Prostate gland (tissue), 2 donors: Measurements from ENCODE around the gene TIMP3.

Experiments used
- POLR2AphosphoS5 ChIP-seq: sonication (generic); formaldehyde crosslinking; IDR thresholded peaks from one replicate; pipeline ENCODE4 v1.6.1; 2017; ENCODE audit warnings: antibody characterized with exemption
- TF ChIP-seq, protein P1 (sequence below), 4 experiments: fragments of 200-600 bp in 2 of 4; fragments of 450-650 bp in 2 of 4; sonication (generic) in 2 of 4; IDR thresholded peaks; 1 replicate in 3 of 4; 2 replicates in 1 of 4; pipeline ENCODE4 v1.5.1; 2016 to 2019; ENCODE audit warnings: antibody characterized with exemption in 4 of 4, mild to moderate bottlenecking in 2 of 4, moderate library complexity in 2 of 4

DNA sequence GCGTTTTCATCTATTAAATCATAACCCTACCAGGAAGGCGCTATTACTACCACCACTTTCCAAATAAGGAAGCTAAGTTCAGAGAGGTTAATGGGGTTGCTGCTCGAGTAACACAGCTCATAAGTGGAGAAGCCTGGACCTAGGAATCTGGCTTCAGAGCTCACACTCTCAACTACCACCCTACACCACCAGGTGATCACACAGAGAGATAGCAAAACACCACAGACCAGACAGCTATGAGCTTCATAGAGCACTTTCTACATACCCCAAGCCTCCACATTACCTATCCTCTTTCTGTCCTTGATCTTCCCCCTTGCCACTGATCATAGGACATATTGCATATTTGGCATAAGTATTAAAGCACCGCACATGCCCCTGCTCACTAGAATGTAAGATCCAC lies 65.4 kb downstream of the TIMP3 start:
- TF ChIP-seq POLR2AphosphoS5: no peak
- TF ChIP-seq, protein P1, sequence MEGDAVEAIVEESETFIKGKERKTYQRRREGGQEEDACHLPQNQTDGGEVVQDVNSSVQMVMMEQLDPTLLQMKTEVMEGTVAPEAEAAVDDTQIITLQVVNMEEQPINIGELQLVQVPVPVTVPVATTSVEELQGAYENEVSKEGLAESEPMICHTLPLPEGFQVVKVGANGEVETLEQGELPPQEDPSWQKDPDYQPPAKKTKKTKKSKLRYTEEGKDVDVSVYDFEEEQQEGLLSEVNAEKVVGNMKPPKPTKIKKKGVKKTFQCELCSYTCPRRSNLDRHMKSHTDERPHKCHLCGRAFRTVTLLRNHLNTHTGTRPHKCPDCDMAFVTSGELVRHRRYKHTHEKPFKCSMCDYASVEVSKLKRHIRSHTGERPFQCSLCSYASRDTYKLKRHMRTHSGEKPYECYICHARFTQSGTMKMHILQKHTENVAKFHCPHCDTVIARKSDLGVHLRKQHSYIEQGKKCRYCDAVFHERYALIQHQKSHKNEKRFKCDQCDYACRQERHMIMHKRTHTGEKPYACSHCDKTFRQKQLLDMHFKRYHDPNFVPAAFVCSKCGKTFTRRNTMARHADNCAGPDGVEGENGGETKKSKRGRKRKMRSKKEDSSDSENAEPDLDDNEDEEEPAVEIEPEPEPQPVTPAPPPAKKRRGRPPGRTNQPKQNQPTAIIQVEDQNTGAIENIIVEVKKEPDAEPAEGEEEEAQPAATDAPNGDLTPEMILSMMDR (IDR thresholded peaks at IDR 0.05): no peak
